HEK293T (cell line): ENCODE results near the gene ADAR.
"Not testable (repeated sequence)": the region's sequence is repeated elsewhere in the genome, so short reads cannot be mapped to it uniquely, and the experiment has no call there.

ENCODE experiments used
- CTCF ChIA-PET: fragments of 350-600 bp; formaldehyde crosslinking; extraction: SDS; loops from one replicate; lab custom pipeline; 2021; ENCODE audit warnings: antibody characterized with exemption, inconsistent platforms; lab: Yijun Ruan, JAX
- POLR2A ChIA-PET: fragments of 350-600 bp; formaldehyde crosslinking; extraction: SDS; loops from one replicate; lab custom pipeline; 2020; ENCODE audit warnings: antibody characterized with exemption, inconsistent platforms; lab: Yijun Ruan, JAX
- DNase-seq: peaks from one replicate; pipeline ENCODE4 v3.0.0; 2012; ENCODE audit warnings: mixed read lengths; ENCODE audit errors: extremely low spot score
- ARNT ChIP-seq: fragments of 450-650 bp; IDR thresholded peaks from 2 replicates; pipeline ENCODE4 v1.6.1; 2017; ENCODE audit warnings: mild to moderate bottlenecking
- BHLHE40 ChIP-seq: fragments of 450-650 bp; IDR thresholded peaks from 2 replicates; pipeline ENCODE4 v1.6.1; 2016; ENCODE audit warnings: mild to moderate bottlenecking, moderate library complexity, borderline replicate concordance
- CTBP1 ChIP-seq: fragments of 450-650 bp; IDR thresholded peaks from 2 replicates; pipeline ENCODE4 v1.6.1; 2016; ENCODE audit warnings: borderline replicate concordance
- ELF4 ChIP-seq: fragments of 450-650 bp; IDR thresholded peaks from 2 replicates; pipeline ENCODE4 v1.6.1; 2017; ENCODE audit warnings: antibody characterized with exemption
- FOXA1 ChIP-seq: fragments of 450-650 bp; IDR thresholded peaks from 2 replicates; pipeline ENCODE4 v1.6.1; 2016; ENCODE audit warnings: mild to moderate bottlenecking
- FOXK2 ChIP-seq: fragments of 450-650 bp; IDR thresholded peaks from 2 replicates; pipeline ENCODE4 v1.6.1; 2016; ENCODE audit warnings: mild to moderate bottlenecking
- FOXM1 ChIP-seq: fragments of 450-650 bp; IDR thresholded peaks from 2 replicates; pipeline ENCODE4 v1.6.1; 2017; ENCODE audit warnings: mild to moderate bottlenecking, borderline replicate concordance
- HDGF ChIP-seq: fragments of 450-650 bp; IDR thresholded peaks from 2 replicates; pipeline ENCODE4 v1.6.1; 2017; ENCODE audit warnings: antibody characterized with exemption, borderline replicate concordance
- L3MBTL2 ChIP-seq: fragments of 450-650 bp; conservative IDR thresholded peaks from 2 replicates; pipeline ENCODE4 v1.6.1; 2016; ENCODE audit warnings: mild to moderate bottlenecking
- LEF1 ChIP-seq: fragments of 450-650 bp; IDR thresholded peaks from 2 replicates; pipeline ENCODE4 v1.6.1; 2017; ENCODE audit warnings: mild to moderate bottlenecking, borderline replicate concordance
- NFRKB ChIP-seq: fragments of 450-650 bp; IDR thresholded peaks from 2 replicates; pipeline ENCODE4 v1.6.1; 2016; ENCODE audit warnings: mild to moderate bottlenecking, moderate library complexity
- PKNOX1 ChIP-seq: fragments of 450-650 bp; IDR thresholded peaks from 2 replicates; pipeline ENCODE4 v1.6.1; 2016
- SP1 ChIP-seq: fragments of 450-650 bp; IDR thresholded peaks from 2 replicates; pipeline ENCODE4 v1.6.1; 2017
- SUZ12 ChIP-seq: fragments of 450-650 bp; IDR thresholded peaks from 2 replicates; pipeline ENCODE4 v1.6.1; 2016; ENCODE audit warnings: mild to moderate bottlenecking
- ZNF384 ChIP-seq: fragments of 450-650 bp; IDR thresholded peaks from 2 replicates; pipeline ENCODE4 v1.6.1; 2016

Gene ADAR, protein sequence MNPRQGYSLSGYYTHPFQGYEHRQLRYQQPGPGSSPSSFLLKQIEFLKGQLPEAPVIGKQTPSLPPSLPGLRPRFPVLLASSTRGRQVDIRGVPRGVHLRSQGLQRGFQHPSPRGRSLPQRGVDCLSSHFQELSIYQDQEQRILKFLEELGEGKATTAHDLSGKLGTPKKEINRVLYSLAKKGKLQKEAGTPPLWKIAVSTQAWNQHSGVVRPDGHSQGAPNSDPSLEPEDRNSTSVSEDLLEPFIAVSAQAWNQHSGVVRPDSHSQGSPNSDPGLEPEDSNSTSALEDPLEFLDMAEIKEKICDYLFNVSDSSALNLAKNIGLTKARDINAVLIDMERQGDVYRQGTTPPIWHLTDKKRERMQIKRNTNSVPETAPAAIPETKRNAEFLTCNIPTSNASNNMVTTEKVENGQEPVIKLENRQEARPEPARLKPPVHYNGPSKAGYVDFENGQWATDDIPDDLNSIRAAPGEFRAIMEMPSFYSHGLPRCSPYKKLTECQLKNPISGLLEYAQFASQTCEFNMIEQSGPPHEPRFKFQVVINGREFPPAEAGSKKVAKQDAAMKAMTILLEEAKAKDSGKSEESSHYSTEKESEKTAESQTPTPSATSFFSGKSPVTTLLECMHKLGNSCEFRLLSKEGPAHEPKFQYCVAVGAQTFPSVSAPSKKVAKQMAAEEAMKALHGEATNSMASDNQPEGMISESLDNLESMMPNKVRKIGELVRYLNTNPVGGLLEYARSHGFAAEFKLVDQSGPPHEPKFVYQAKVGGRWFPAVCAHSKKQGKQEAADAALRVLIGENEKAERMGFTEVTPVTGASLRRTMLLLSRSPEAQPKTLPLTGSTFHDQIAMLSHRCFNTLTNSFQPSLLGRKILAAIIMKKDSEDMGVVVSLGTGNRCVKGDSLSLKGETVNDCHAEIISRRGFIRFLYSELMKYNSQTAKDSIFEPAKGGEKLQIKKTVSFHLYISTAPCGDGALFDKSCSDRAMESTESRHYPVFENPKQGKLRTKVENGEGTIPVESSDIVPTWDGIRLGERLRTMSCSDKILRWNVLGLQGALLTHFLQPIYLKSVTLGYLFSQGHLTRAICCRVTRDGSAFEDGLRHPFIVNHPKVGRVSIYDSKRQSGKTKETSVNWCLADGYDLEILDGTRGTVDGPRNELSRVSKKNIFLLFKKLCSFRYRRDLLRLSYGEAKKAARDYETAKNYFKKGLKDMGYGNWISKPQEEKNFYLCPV

GRCh38 chr1:154607609-154608396 lies at the start of gene ADAR:
TSS of gene ADAR (minus strand) at chr1:154608186. CDS start at chr1:154608006, 180 bp downstream.
- peak; percentile 75 for DNase-seq
- ChIA-PET CTCF (interaction anchor here (0.7 kb wide), 1 partner anchor 79 kb away, joined by 3 read pairs; no protein-coding TSS in a partner anchor), POLR2A (no interaction called here)
- TF ChIP-seq ZNF384 (peak; percentile 96), ELF4 (no peak)

DNA sequence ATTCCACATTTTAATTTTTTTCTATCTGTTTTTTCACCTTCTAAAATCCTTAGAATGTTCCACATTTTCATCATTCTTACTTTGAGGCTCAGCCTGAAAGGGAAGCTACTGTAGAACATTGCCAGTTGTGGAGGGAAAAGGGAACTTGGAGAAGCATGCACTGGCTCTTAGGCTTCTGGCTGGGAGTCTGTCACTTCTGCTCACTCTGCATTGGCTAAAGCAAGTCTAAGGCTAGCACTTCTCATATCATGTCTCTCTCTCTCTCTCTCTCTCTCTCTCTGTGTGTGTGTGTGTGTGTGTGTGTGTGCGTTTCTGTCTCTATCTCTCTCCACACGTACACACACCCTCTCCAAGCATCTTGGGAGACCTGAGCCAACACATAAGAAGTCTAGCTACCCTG lies 49.6 kb upstream of the ADAR start:
- ChIA-PET POLR2A (no interaction called here), CTCF (interaction anchor here (0.8 kb wide), 1 partner anchor 13 kb away, joined by 4 read pairs; no protein-coding TSS in a partner anchor)
- no peak for DNase-seq
- TF ChIP-seq ARNT (no peak), HDGF (no peak), CTBP1 (no peak), NFRKB (no peak), FOXA1 (no peak), FOXK2 (no peak), ELF4 (no peak), FOXM1 (no peak), SUZ12 (no peak), L3MBTL2 (no peak), PKNOX1 (no peak)

GRCh38 chr1:154652893-154653292 lies 44.9 kb upstream of the ADAR start:
- ChIA-PET POLR2A (no interaction called here), CTCF (no interaction called here)
- no peak for TF ChIP-seq ARNT
- no peak for TF ChIP-seq NFRKB
- TF ChIP-seq FOXK2: no peak
- TF ChIP-seq SUZ12: no peak
- TF ChIP-seq FOXM1: no peak
- TF ChIP-seq LEF1: no peak
- TF ChIP-seq ZNF384: no peak
- TF ChIP-seq PKNOX1: no peak
- TF ChIP-seq SP1: no peak
- no peak for DNase-seq

DNA sequence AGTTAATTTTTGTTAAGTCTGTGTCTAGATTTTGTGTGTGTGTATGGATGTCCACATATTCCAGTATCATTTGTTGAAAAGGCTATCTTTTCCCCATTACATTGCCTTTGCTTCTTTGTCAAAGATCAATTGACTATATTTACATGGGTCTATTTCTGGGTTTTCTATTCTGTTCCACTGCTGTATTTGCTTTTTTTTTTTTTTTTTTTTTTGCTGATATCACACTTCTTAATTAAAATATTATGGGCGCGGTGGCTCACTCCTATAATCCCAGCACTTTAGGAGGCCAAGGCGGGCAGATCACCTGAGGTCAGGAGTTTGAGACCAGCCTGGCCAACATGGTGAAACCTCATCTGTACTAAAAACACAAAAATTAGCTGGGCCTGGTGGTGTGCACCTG lies 36.7 kb upstream of the ADAR start:
- CTCF ChIA-PET: interaction anchor here (1.0 kb wide), 1 partner anchor 13 kb away, joined by 4 read pairs; no protein-coding TSS in a partner anchor
- POLR2A ChIA-PET, DNase-seq: not testable (repeated sequence)

DNA sequence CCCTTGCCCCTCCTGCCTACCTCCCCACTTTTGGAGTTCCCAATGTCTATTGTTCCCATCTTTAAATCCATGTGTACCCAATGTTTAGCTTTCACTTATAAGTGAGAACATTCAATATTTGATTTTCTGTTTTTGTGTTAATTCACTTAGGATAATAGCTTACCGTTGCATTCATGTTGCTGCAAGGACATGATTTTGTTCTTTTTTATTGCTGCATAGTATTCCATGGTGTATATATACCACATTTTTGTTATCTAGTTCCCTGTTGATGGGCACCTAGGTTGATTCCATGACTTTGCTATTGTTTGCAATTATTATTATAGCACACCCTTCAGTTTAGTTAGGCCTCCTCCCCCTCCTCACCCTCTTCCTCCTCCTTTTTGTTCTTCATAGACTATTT lies 33.5 kb upstream of the ADAR start:
- POLR2A ChIA-PET: no interaction called here
- CTCF ChIA-PET: no interaction called here
- no peak for TF ChIP-seq FOXK2
- no peak for TF ChIP-seq PKNOX1
- no peak for TF ChIP-seq NFRKB
- no peak for TF ChIP-seq ELF4
- TF ChIP-seq SP1: no peak
- TF ChIP-seq CTBP1: no peak
- no peak for TF ChIP-seq SUZ12
- no peak for TF ChIP-seq HDGF
- no peak for TF ChIP-seq BHLHE40
- TF ChIP-seq FOXM1: no peak
- no peak for TF ChIP-seq ARNT
- no peak for TF ChIP-seq FOXA1
- no peak for TF ChIP-seq ZNF384
- TF ChIP-seq LEF1: no peak
- no peak for TF ChIP-seq L3MBTL2
- no peak for DNase-seq
